CD4-positive, alpha-beta T cell treated with Interleukin-12 subunit alpha and Interleukin-12 subunit beta, for 1 hour (primary cell): ENCODE data around the gene CD70.
A peak's percentile ranks its signal among the peaks of the same experiment; 100 is the strongest.
"Not testable (repeated sequence)": the region's sequence is repeated elsewhere in the genome, so short reads cannot be mapped to it uniquely, and the experiment has no call there.

Experiments used
- DNase-seq: peaks from one replicate; pipeline ENCODE4 v3.0.0-alpha.2; 2020

The CD70 gene

GRCh38 chr19:6590827-6591319 lies at the start of gene CD70:
Gene CD70 (minus strand): TSS chr19:6591150. CDS start chr19:6591002, 148 bp downstream.
- DNase-seq: peak; percentile 72

- not testable (repeated sequence) for DNase-seq
Measured at GRCh38 chr19:6640333-6640732, 49.4 kb upstream of the CD70 start.

- no peak for DNase-seq
Measured at GRCh38 chr19:6639439-6639838, 48.5 kb upstream of the CD70 start.

GRCh38 chr19:6633456-6633813 lies 42.5 kb upstream of the CD70 start:
- not testable (repeated sequence) for DNase-seq

- DNase-seq: peak; percentile 56
Measured at GRCh38 chr19:6632747-6633455, 42.0 kb upstream of the CD70 start.

GRCh38 chr19:6632002-6632621 lies 41.2 kb upstream of the CD70 start:
- peak; percentile 88 for DNase-seq

GRCh38 chr19:6626764-6627163 lies 35.8 kb upstream of the CD70 start:
- no peak for DNase-seq

GRCh38 chr19:6617374-6617773 lies 26.4 kb upstream of the CD70 start:
- no peak for DNase-seq

- DNase-seq: no peak
Measured at GRCh38 chr19:6616011-6616410, 25.1 kb upstream of the CD70 start.

- no peak for DNase-seq
Measured at GRCh38 chr19:6613711-6614110, 22.8 kb upstream of the CD70 start.

- DNase-seq: no peak
Measured at GRCh38 chr19:6610934-6611852, 20.2 kb upstream of the CD70 start.

GRCh38 chr19:6608940-6609339 lies 18.0 kb upstream of the CD70 start:
- no peak for DNase-seq

GRCh38 chr19:6608146-6608545 lies 17.2 kb upstream of the CD70 start:
- DNase-seq: not testable (repeated sequence)

GRCh38 chr19:6606276-6607070 lies 15.5 kb upstream of the CD70 start:
- not testable (repeated sequence) for DNase-seq

GRCh38 chr19:6604906-6605305 lies 14.0 kb upstream of the CD70 start:
- no peak for DNase-seq

GRCh38 chr19:6602729-6603114 lies 11.8 kb upstream of the CD70 start:
- no peak for DNase-seq

GRCh38 chr19:6601537-6602052 lies 10.6 kb upstream of the CD70 start:
- DNase-seq: not testable (repeated sequence)

GRCh38 chr19:6600951-6601536 lies 10.1 kb upstream of the CD70 start:
- not testable (repeated sequence) for DNase-seq

GRCh38 chr19:6599866-6600454 lies 9.0 kb upstream of the CD70 start:
- no peak for DNase-seq

GRCh38 chr19:6598254-6598892 lies 7.4 kb upstream of the CD70 start:
- not testable (repeated sequence) for DNase-seq
